CD14-positive monocyte (primary cell): Measurements from ENCODE around the gene ZSCAN30. TPM values are rescaled to one million over a fixed set of nuclear protein-coding genes. Genes with fewer than 3 reads are reported as not detected.

ENCODE experiments used
- DNase-seq, 3 donors: peaks; one replicate each; pipeline ENCODE4 v3.0.0-alpha.2; 2011 to 2022
- H2AFZ ChIP-seq: 2 replicates; pipeline ENCODE4 v1.6.0; 2012; ENCODE audit warnings: mild to moderate bottlenecking, low read depth, low read length, inconsistent platforms; ENCODE audit not compliant: insufficient read depth, poor library complexity, severe bottlenecking
- H3K27ac ChIP-seq, 2 donors: 1 replicate in 1 of 2; 2 replicates in 1 of 2; pipeline ENCODE4 v1.5.1; 2012 to 2013; ENCODE audit warnings: low read length in 2 of 2, control low read depth in 1 of 2, inconsistent platforms in 1 of 2, low read depth in 1 of 2, mild to moderate bottlenecking in 1 of 2
- H3K27me3 ChIP-seq, 2 donors: one replicate each; pipeline versions ENCODE4 v1.6.0 to v1.6.1; 2011 to 2013; ENCODE audit warnings: low read length in 2 of 2; ENCODE audit not compliant: control insufficient read depth in 2 of 2, insufficient read depth in 2 of 2
- H3K36me3 ChIP-seq, 2 donors: replicated peaks in 1 of 2; 1 replicate in 1 of 2; 2 replicates in 1 of 2; pipeline versions ENCODE4 v1.5.1 to v1.6.1; 2012 to 2013; ENCODE audit warnings: low read length in 2 of 2, control low read depth in 1 of 2, inconsistent platforms in 1 of 2, mild to moderate bottlenecking in 1 of 2; ENCODE audit not compliant: insufficient read depth in 2 of 2, control insufficient read depth in 1 of 2
- H3K4me1 ChIP-seq, 2 donors: 1 replicate in 1 of 2; 2 replicates in 1 of 2; pipeline versions ENCODE4 v1.5.1 to v1.6.1; 2012 to 2013; ENCODE audit warnings: low read length in 2 of 2, control low read depth in 1 of 2, inconsistent platforms in 1 of 2, mild to moderate bottlenecking in 1 of 2, moderate library complexity in 1 of 2; ENCODE audit not compliant: insufficient read depth in 2 of 2, control insufficient read depth in 1 of 2
- H3K4me2 ChIP-seq: replicated peaks from 2 replicates; pipeline ENCODE3; 2012; ENCODE audit warnings: low read length, moderate library complexity, mild to moderate bottlenecking; ENCODE audit not compliant: poor library complexity, severe bottlenecking; ENCODE audit errors: extremely low read depth
- H3K4me3 ChIP-seq, 3 experiments: fragments of 200-600 bp in 1 of 3; sonication (generic) in 1 of 3; replicated peaks in 1 of 3; 1 replicate in 2 of 3; 2 replicates in 1 of 3; pipeline ENCODE4 v1.5.1; 2011 to 2013; ENCODE audit warnings: low read length in 3 of 3, mild to moderate bottlenecking in 3 of 3, control low read depth in 2 of 3, low read depth in 2 of 3, inconsistent platforms in 1 of 3, moderate library complexity in 1 of 3
- H3K79me2 ChIP-seq: 2 replicates; pipeline ENCODE4 v1.6.0; 2012; ENCODE audit warnings: mild to moderate bottlenecking, control low read depth, inconsistent platforms, low read length, moderate library complexity; ENCODE audit not compliant: insufficient read depth
- H3K9ac ChIP-seq: 2 replicates; pipeline ENCODE4 v1.6.0; 2017; ENCODE audit warnings: low read length, mild to moderate bottlenecking; ENCODE audit not compliant: insufficient read depth, poor library complexity, severe bottlenecking
- H3K9me3 ChIP-seq, 2 donors: replicated peaks in 1 of 2; 1 replicate in 1 of 2; 2 replicates in 1 of 2; pipeline versions ENCODE4 v1.5.1 to v1.6.1; 2012 to 2013; ENCODE audit warnings: low read length in 2 of 2, control low read depth in 1 of 2; ENCODE audit not compliant: control insufficient read depth in 1 of 2, insufficient read depth in 1 of 2
- H4K20me1 ChIP-seq: 2 replicates; pipeline ENCODE4 v1.6.0; 2012; ENCODE audit warnings: mild to moderate bottlenecking, low read length, control low read depth, moderate library complexity; ENCODE audit not compliant: insufficient read depth
- H3K27ac Mint-ChIP-seq, 7 donors: one replicate each; pipeline ENCODE4 v1.8.0; 2020; ENCODE audit warnings: mild to moderate bottlenecking in 7 of 7, mixed read lengths in 7 of 7, moderate library complexity in 6 of 7, inconsistent platforms in 2 of 7
- H3K27me3 Mint-ChIP-seq, 3 donors: one replicate each; pipeline ENCODE4 v1.8.0; 2021 to 2022; ENCODE audit warnings: low read depth in 3 of 3, mild to moderate bottlenecking in 3 of 3, mixed read lengths in 3 of 3, moderate library complexity in 3 of 3, inconsistent platforms in 1 of 3
- H3K36me3 Mint-ChIP-seq, 2 donors: one replicate each; pipeline ENCODE4 v1.8.0; 2020; ENCODE audit warnings: mixed read lengths in 2 of 2, inconsistent platforms in 1 of 2, mild to moderate bottlenecking in 1 of 2
- H3K4me1 Mint-ChIP-seq: one replicate; pipeline ENCODE4 v1.8.0; 2020; ENCODE audit warnings: mild to moderate bottlenecking, mixed read lengths
- H3K4me3 Mint-ChIP-seq, 2 donors: one replicate each; pipeline ENCODE4 v1.8.0; 2020; ENCODE audit warnings: mild to moderate bottlenecking in 2 of 2, mixed read lengths in 2 of 2, moderate library complexity in 1 of 2
- H3K9me3 Mint-ChIP-seq, 7 donors: one replicate each; pipeline ENCODE4 v1.8.0; 2020 to 2022; ENCODE audit warnings: mixed read lengths in 7 of 7, mild to moderate bottlenecking in 6 of 7, moderate library complexity in 6 of 7, inconsistent platforms in 2 of 7
- CTCF ChIP-seq: fragments of 200-600 bp; IDR thresholded peaks from one replicate; pipeline ENCODE4 v1.8.0; 2022; ENCODE audit warnings: antibody characterized with exemption, mild to moderate bottlenecking
- WGBS: methylation state at CpG from one replicate; pipeline ENCODE4 v1.1.5; 2013; ENCODE audit warnings: missing lambda C conversion rate; ENCODE audit not compliant: insufficient coverage; 5-methylcytosine and 5-hydroxymethylcytosine counted together
- intact Hi-C, 2 donors: fragments of 100-400 bp; cut with micrococcal nuclease; formaldehyde crosslinking; loops; one replicate each; pipeline versions ENCODE4 v1.15.0 to v1.15.1; 2023
- polyA plus RNA-seq, 3 donors: library from polyadenylated mRNA; depleted of rRNA in 1 of 3; unstranded in 2 of 3; stranded (reverse) in 1 of 3; fragments of 300-500 nt in 2 of 3; fragments of >200 nt in 1 of 3; fragmentation: Illumina TruSeq in 2 of 3; gene quantifications; 1 replicate in 2 of 3; 2 replicates in 1 of 3; pipeline ENCODE4 v1.2.3, GENCODE V29; 2012 to 2021

Gene ZSCAN30
- polyA plus RNA-seq, 3 donors = 1.3 to 3.2 (median 1.7) TPM

- peaks cover 22 to 25% of the 10 kb centered on the region in 2 donors for H3K4me1 ChIP-seq
- no peak for TF ChIP-seq CTCF
- H3K27ac ChIP-seq = peak overlapping the region; percentile 72 to 78
- 57% methylated on average over 5 of the region's 14 CpGs for WGBS
- H4K20me1 ChIP-seq = no peaks in the 10 kb centered on the region
- intact Hi-C loops = loop anchor here (10.0 kb wide), 4 partner anchors 127 to 727 kb away; partner anchors contain the start of genes INO80C (in 1 of the 2), RMP24 (in 1 of the 2) and ZNF396 (in 1 of the 2)
- H3K27ac Mint-ChIP-seq = peak overlapping the region; percentile 83 to 96 (median 94)
- H3K79me2 ChIP-seq = peaks cover 2% of the 10 kb centered on the region
- no peaks in the 10 kb centered on the region for H3K27me3 Mint-ChIP-seq
- DNase-seq = peak; percentile 59 to 74 (median 73)
- H3K4me3 ChIP-seq = peak overlapping the region in 1 of 3 experiments; percentile 7
- H3K4me1 Mint-ChIP-seq = peaks cover 20% of the 10 kb centered on the region
- H3K27me3 ChIP-seq = no peaks in the 10 kb centered on the region
- peak overlapping the region; percentile 10 for H2AFZ ChIP-seq
- H3K9me3 ChIP-seq = peaks cover 23 to 70% of the 10 kb centered on the region in 2 donors
- H3K36me3 Mint-ChIP-seq = peaks cover 60 to 76% of the 10 kb centered on the region in 2 donors
- peak overlapping the region; percentile 15 for H3K9ac ChIP-seq
- peak overlapping the region; percentile 32 to 41 for H3K4me3 Mint-ChIP-seq
- peak overlapping the region; percentile 9 for H3K4me2 ChIP-seq
- H3K36me3 ChIP-seq = peaks cover 34 to 79% of the 10 kb centered on the region in 2 donors
- H3K9me3 Mint-ChIP-seq = peaks cover 45 to 76% (median 64%) of the 10 kb centered on the region in 7 donors
Observed at GRCh38 chr18:35247412-35248249, 42.4 kb downstream of the ZSCAN30 start.

- DNase-seq = peak; percentile 29 to 47 (median 41)
- Mint-ChIP-seq H3K4me1 (peaks cover 20% of the 10 kb centered on the region), H3K36me3 (peaks cover 66 to 81% of the 10 kb centered on the region in 2 donors), H3K9me3 (peaks cover 39 to 70% (median 58%) of the 10 kb centered on the region in 7 donors), H3K27ac (peak overlapping the region; percentile 83 to 96 (median 94)), H3K27me3 (no peaks in the 10 kb centered on the region), H3K4me3 (no peak overlapping the region)
- Histone ChIP-seq H3K27me3 (no peaks in the 10 kb centered on the region), H3K27ac (peak overlapping the region; percentile 72 to 78), H2AFZ (peak overlapping the region; percentile 10), H3K4me3 (peak overlapping the region in 1 of 3 experiments; percentile 7), H3K9me3 (peaks cover 19 to 63% of the 10 kb centered on the region in 2 donors), H3K79me2 (peaks cover 10% of the 10 kb centered on the region), H3K9ac (no peak overlapping the region), H3K4me2 (peak overlapping the region; percentile 9), H4K20me1 (no peaks in the 10 kb centered on the region), H3K36me3 (peaks cover 37 to 82% of the 10 kb centered on the region in 2 donors), H3K4me1 (peaks cover 23 to 25% of the 10 kb centered on the region in 2 donors)
- intact Hi-C loops = loop anchor here (10.0 kb wide), 4 partner anchors 128 to 728 kb away; partner anchors contain the start of genes INO80C (in 1 of the 2), RMP24 (in 1 of the 2) and ZNF396 (in 1 of the 2)
- no peak for TF ChIP-seq CTCF
Observed at GRCh38 chr18:35246831-35247230, 43.2 kb downstream of the ZSCAN30 start.
